GM23338 (cell line): ENCODE results near the gene SMTN. TPM values are rescaled to one million over a fixed set of nuclear protein-coding genes. Genes with fewer than 3 reads are reported as not detected.
A peak's percentile ranks its signal among the peaks of the same experiment; 100 is the strongest.

Source experiments
- ATAC-seq: fragments of 200-7000 bp; cut with Tn5 transposase; 3 replicates; pipeline ENCODE4 v1.9.1; 2020
- DNase-seq: peaks from one replicate; pipeline ENCODE4 v3.0.0-alpha.2; 2015; ENCODE audit warnings: low spot score
- H2AFZ ChIP-seq: fragments of 200-600 bp; sonication (generic); 2 replicates; pipeline ENCODE4 v1.8.0; 2016; ENCODE audit warnings: antibody characterized with exemption, mild to moderate bottlenecking, moderate library complexity
- H3F3A ChIP-seq: fragments of 200-600 bp; sonication (generic); replicated peaks from 2 replicates; pipeline ENCODE4 v1.8.0; 2017; ENCODE audit warnings: antibody characterized with exemption, mixed run types, low read depth
- H3K27ac ChIP-seq: fragments of 200-600 bp; sonication (generic); 2 replicates; pipeline ENCODE4 v1.6.1; 2016; ENCODE audit warnings: low read depth
- H3K27me3 ChIP-seq: fragments of 200-600 bp; sonication (generic); 2 replicates; pipeline ENCODE4 v1.8.0; 2016; ENCODE audit warnings: mild to moderate bottlenecking, mixed run types, moderate library complexity; ENCODE audit not compliant: insufficient read depth
- H3K36me3 ChIP-seq: fragments of 200-600 bp; sonication (generic); 2 replicates; pipeline ENCODE4 v1.8.0; 2016; ENCODE audit warnings: mild to moderate bottlenecking; ENCODE audit not compliant: insufficient read depth
- H3K4me1 ChIP-seq: fragments of 200-600 bp; sonication (generic); 2 replicates; pipeline ENCODE4 v1.8.0; 2016; ENCODE audit warnings: mild to moderate bottlenecking, moderate library complexity; ENCODE audit not compliant: insufficient read depth
- H3K4me2 ChIP-seq: fragments of 200-600 bp; sonication (generic); 2 replicates; pipeline ENCODE4 v1.7.1; 2017; ENCODE audit warnings: mixed run types
- H3K4me3 ChIP-seq: fragments of 200-600 bp; sonication (generic); 2 replicates; pipeline ENCODE4 v1.6.1; 2016; ENCODE audit warnings: mixed run types
- H3K79me2 ChIP-seq: fragments of 200-600 bp; sonication (generic); replicated peaks from 2 replicates; pipeline ENCODE4 v1.8.0; 2017; ENCODE audit warnings: mild to moderate bottlenecking; ENCODE audit not compliant: insufficient read depth
- H3K9me2 ChIP-seq: fragments of 200-600 bp; sonication (generic); 2 replicates; pipeline ENCODE4 v1.8.0; 2017; ENCODE audit not compliant: insufficient read depth
- H4K20me1 ChIP-seq: fragments of 200-600 bp; sonication (generic); replicated peaks from 2 replicates; pipeline ENCODE4 v1.8.0; 2017; ENCODE audit warnings: mild to moderate bottlenecking; ENCODE audit not compliant: insufficient read depth
- H3K27ac Mint-ChIP-seq: 2 replicates; pipeline ENCODE4 v1.8.0; 2020; ENCODE audit warnings: inconsistent platforms, mild to moderate bottlenecking, moderate library complexity, mixed read lengths
- H3K27me3 Mint-ChIP-seq: 3 replicates; pipeline ENCODE4 v1.8.0; 2022; ENCODE audit warnings: low read depth, mild to moderate bottlenecking, moderate library complexity, mixed read lengths, inconsistent platforms; ENCODE audit not compliant: insufficient read depth, poor library complexity
- H3K36me3 Mint-ChIP-seq: 3 replicates; pipeline ENCODE4 v1.8.0; 2021; ENCODE audit warnings: low read depth, mild to moderate bottlenecking, inconsistent platforms, moderate library complexity, mixed read lengths
- H3K4me1 Mint-ChIP-seq: 3 replicates; pipeline ENCODE4 v1.8.0; 2020; ENCODE audit warnings: mild to moderate bottlenecking, inconsistent platforms, mixed read lengths
- H3K4me3 Mint-ChIP-seq: 3 replicates; pipeline ENCODE4 v1.8.0; 2021; ENCODE audit warnings: moderate library complexity, mild to moderate bottlenecking, inconsistent platforms, mixed read lengths
- H3K9me3 Mint-ChIP-seq: 3 replicates; pipeline ENCODE4 v1.8.0; 2020; ENCODE audit warnings: moderate library complexity, mild to moderate bottlenecking, inconsistent platforms, mixed read lengths
- CREB1 ChIP-seq: fragments of 250-450 bp; sonication (Bioruptor Pico); IDR thresholded peaks from 2 replicates; pipeline ENCODE4 v1.5.0; 2020; ENCODE audit warnings: low read depth, mild to moderate bottlenecking, moderate library complexity
- CTCF ChIP-seq, 2 experiments: fragments of 200-600 bp in 1 of 2; sonication (generic) in 1 of 2; conservative IDR thresholded peaks; 2 replicates each; pipeline versions ENCODE4 v1.5.1 to v1.6.1; 2016 to 2017; ENCODE audit warnings: antibody characterized with exemption in 2 of 2, low read depth in 2 of 2, mild to moderate bottlenecking in 2 of 2, moderate library complexity in 1 of 2
- ETS1 ChIP-seq: IDR thresholded peaks from 2 replicates; pipeline ENCODE4 v1.6.1; 2016; ENCODE audit warnings: antibody characterized with exemption
- EZH2 ChIP-seq: fragments of 200-600 bp; sonication (generic); IDR thresholded peaks from one replicate; pipeline ENCODE4 v1.8.0; 2017; ENCODE audit warnings: antibody characterized with exemption, mild to moderate bottlenecking, low read depth; ENCODE audit not compliant: unreplicated experiment
- EZH2phosphoT487 ChIP-seq: fragments of 200-600 bp; sonication (generic); IDR thresholded peaks from one replicate; pipeline ENCODE4 v1.8.1; 2018; ENCODE audit warnings: antibody characterized with exemption; ENCODE audit not compliant: unreplicated experiment
- JUNB ChIP-seq: IDR thresholded peaks from one replicate; pipeline ENCODE4 v1.6.1; 2016; ENCODE audit warnings: antibody characterized with exemption; ENCODE audit not compliant: unreplicated experiment
- NANOG ChIP-seq: IDR thresholded peaks from 2 replicates; pipeline ENCODE4 v1.6.1; 2016; ENCODE audit warnings: antibody characterized with exemption, borderline replicate concordance
- POLR2AphosphoS5 ChIP-seq: IDR thresholded peaks from 2 replicates; pipeline ENCODE4 v1.6.1; 2016; ENCODE audit warnings: antibody characterized with exemption, low read depth
- REST ChIP-seq: IDR thresholded peaks from one replicate; pipeline ENCODE4 v1.6.1; 2018; ENCODE audit warnings: antibody characterized with exemption; ENCODE audit not compliant: unreplicated experiment
- STAT1 ChIP-seq: IDR thresholded peaks from one replicate; pipeline ENCODE4 v1.6.1; 2016; ENCODE audit warnings: antibody characterized with exemption; ENCODE audit not compliant: unreplicated experiment
- ZNF114 ChIP-seq: fragments of 250-450 bp; sonication (Bioruptor Pico); IDR thresholded peaks from 2 replicates; pipeline ENCODE4 v1.5.0; 2020; ENCODE audit warnings: mild to moderate bottlenecking, moderate library complexity
- ZNF331 ChIP-seq: fragments of 250-450 bp; sonication (Bioruptor Pico); IDR thresholded peaks from 2 replicates; pipeline ENCODE4 v1.5.0; 2020; ENCODE audit warnings: low read depth, mild to moderate bottlenecking, moderate library complexity
- ZNF462 ChIP-seq: fragments of 250-450 bp; sonication (Bioruptor Pico); IDR thresholded peaks from 2 replicates; pipeline ENCODE4 v1.5.0; 2020; ENCODE audit warnings: mild to moderate bottlenecking, moderate library complexity
- polyA plus RNA-seq: library from polyadenylated mRNA; unstranded; fragments of >200 nt; fragmentation: Nextera tagmentation; extraction: Ambion mirVana; gene quantifications from 2 replicates; pipeline ENCODE4 v1.2.1, GENCODE V29; 2016
- total RNA-seq: library from RNA; depleted of rRNA; stranded (reverse); fragments of >200 nt; shearing (Covaris generic); gene quantifications from 2 replicates; pipeline ENCODE4 v1.2.3, GENCODE V29; 2014

SMTN gene
- total and polyA plus RNA-seq, 2 experiments from 2014 or later, result 27.4 to 32.2 TPM

- peak overlapping the region; percentile 63; the same call in 1 of the 2 replicates for H2AFZ ChIP-seq
- H3K4me3 ChIP-seq, result peak overlapping the region; percentile 96
- Mint-ChIP-seq H3K4me1 (peaks cover 36% of the 10 kb centered on the region), H3K36me3 (no peaks in the 10 kb centered on the region; the same call in 2 of the 3 replicates), H3K9me3 (no peaks in the 10 kb centered on the region), H3K27me3 (peaks cover 29% of the 10 kb centered on the region), H3K4me3 (peak overlapping the region; percentile 94), H3K27ac (peak overlapping the region; percentile 91)
- H4K20me1 ChIP-seq, result peaks cover 4% of the 10 kb centered on the region; the same call in 1 of the 2 replicates
- ATAC-seq (peak; percentile 0; the same call in 2 of the 3 replicates), DNase-seq (no peak)
- peak overlapping the region; percentile 100 for H3K4me2 ChIP-seq
- H3K4me1 ChIP-seq, result peaks cover 21% of the 10 kb centered on the region
- no peaks in the 10 kb centered on the region for H3K36me3 ChIP-seq
- peaks cover 9% of the 10 kb centered on the region for H3K27me3 ChIP-seq
- peaks cover 12% of the 10 kb centered on the region for H3K79me2 ChIP-seq
- peak overlapping the region; percentile 97; the same call in 1 of the 2 replicates for H3K27ac ChIP-seq
- no peaks in the 10 kb centered on the region for H3K9me2 ChIP-seq
- TF ChIP-seq NANOG (no peak), ETS1 (no peak), ZNF462 (CRISPR knock-in tag) (no peak), EZH2phosphoT487 (no peak), CTCF (conservative IDR thresholded peaks at IDR 0.05; ENCODE audit: low read depth in 2 of 2) (no peak), POLR2AphosphoS5 (no peak), CREB1 (no peak), STAT1 (no peak), JUNB (no peak), ZNF331 (CRISPR knock-in tag) (no peak), REST (no peak), ZNF114 (CRISPR knock-in tag) (no peak), EZH2 (no peak)
- peaks cover 7% of the 10 kb centered on the region; the same call in 1 of the 2 replicates for H3F3A ChIP-seq
Measured at GRCh38 chr22:31083923-31084810, 3.0 kb downstream of the SMTN start.
